GM12878 (cell line): ENCODE results near the gene MAP4K1. TPM values are rescaled to one million over a fixed set of nuclear protein-coding genes. Genes with fewer than 3 reads are reported as not detected.

Source experiments
- CBX3 ChIP-seq: fragments of 200-600 bp; sonication (generic); IDR thresholded peaks from 2 replicates; pipeline ENCODE4 v1.6.1; 2016; ENCODE audit warnings: low read depth, borderline replicate concordance
- EGR1 ChIP-seq, 2 experiments: IDR thresholded peaks; 1 replicate in 1 of 2; 2 replicates in 1 of 2; pipeline ENCODE4 v1.6.1; 2011 to 2012; ENCODE audit warnings: low read depth in 2 of 2, low read length in 2 of 2, borderline replicate concordance in 1 of 2, mild to moderate bottlenecking in 1 of 2, moderate library complexity in 1 of 2
- ETV6 ChIP-seq, 2 experiments: fragments of 450-650 bp in 1 of 2; IDR thresholded peaks in 1 of 2; conservative IDR thresholded peaks in 1 of 2; 2 replicates each; pipeline ENCODE4 v1.6.1; 2014; ENCODE audit warnings: antibody characterized with exemption in 1 of 2, borderline replicate concordance in 1 of 2, low read depth in 1 of 2, mild to moderate bottlenecking in 1 of 2, moderate library complexity in 1 of 2
- KAT2A ChIP-seq: conservative IDR thresholded peaks from 2 replicates; pipeline ENCODE4 v1.6.1; 2011; ENCODE audit warnings: low read depth, low read length; ENCODE audit not compliant: control insufficient read depth
- POLR2A ChIP-seq: IDR thresholded peaks from 2 replicates; pipeline ENCODE4 v1.6.1; 2011; ENCODE audit warnings: low read depth, mild to moderate bottlenecking, low read length
- RCOR1 ChIP-seq: conservative IDR thresholded peaks from 2 replicates; pipeline ENCODE4 v1.6.1; 2012; ENCODE audit warnings: low read depth, low read length, improper control_type of control experiment
- RFX5 ChIP-seq: IDR thresholded peaks from 2 replicates; pipeline ENCODE4 v1.6.1; 2011; ENCODE audit warnings: low read depth, low read length, improper control_type of control experiment
- RUNX3 ChIP-seq: IDR thresholded peaks from 2 replicates; pipeline ENCODE4 v1.6.1; 2012; ENCODE audit warnings: low read length, inconsistent platforms
- SMC3 ChIP-seq: IDR thresholded peaks from 2 replicates; pipeline ENCODE4 v1.6.1; 2011; ENCODE audit warnings: low read length, improper control_type of control experiment, borderline replicate concordance
- SREBF2 ChIP-seq: IDR thresholded peaks from 2 replicates; pipeline ENCODE4 v1.6.1; 2012; ENCODE audit warnings: mild to moderate bottlenecking, low read length
- STAT3 ChIP-seq: IDR thresholded peaks from 2 replicates; pipeline ENCODE4 v1.6.1; 2011; ENCODE audit warnings: low read depth, low read length, improper control_type of control experiment
- ZBTB33 ChIP-seq: fragments of 450-650 bp; IDR thresholded peaks from 2 replicates; pipeline ENCODE4 v1.6.1; 2017; ENCODE audit warnings: mild to moderate bottlenecking
- ZZZ3 ChIP-seq: IDR thresholded peaks from 2 replicates; pipeline ENCODE4 v1.6.1; 2011; ENCODE audit warnings: low read depth; ENCODE audit not compliant: control insufficient read depth, insufficient read length
- polyA plus RNA-seq, 11 experiments: library from polyadenylated mRNA; depleted of rRNA in 4 of 11; unstranded in 6 of 11; stranded (reverse) in 5 of 11; fragments of >200 nt; fragmentation: Nextera tagmentation in 4 of 11; fragmentation: Illumina TruSeq in 1 of 11; extraction: Ambion mirVana in 4 of 11; extraction: Trizol in 1 of 11; gene quantifications; 1 replicate in 1 of 11; 2 replicates in 10 of 11; pipeline versions ENCODE4 v1.2.1 to v1.2.3, GENCODE V29; 2011 to 2016; ENCODE audit warnings: inconsistent platforms in 2 of 11, missing spikeins in 2 of 11, low read depth in 1 of 11
- total RNA-seq, 4 experiments: library from RNA; depleted of rRNA in 3 of 4; stranded (reverse); fragments of >200 nt in 3 of 4; fragmentation: Illumina TruSeq in 1 of 4; extraction: Trizol in 1 of 4; gene quantifications; 2 replicates each; pipeline versions ENCODE4 v1.2.1 to v1.2.3, GENCODE V29; 2013 to 2021
- TF ChIP-seq, protein P1 (sequence below): IDR thresholded peaks from 2 replicates; pipeline ENCODE4 v1.6.1; 2012; ENCODE audit warnings: mild to moderate bottlenecking, low read depth, low read length
- TF ChIP-seq, protein P2 (sequence below): IDR thresholded peaks from 2 replicates; pipeline ENCODE4 v1.6.1; 2011; ENCODE audit warnings: low read depth, mild to moderate bottlenecking, low read length, moderate library complexity, borderline replicate concordance; ENCODE audit errors: extremely low read depth
- TF ChIP-seq, protein P3 (sequence below): IDR thresholded peaks from 2 replicates; pipeline ENCODE4 v1.6.1; 2011; ENCODE audit warnings: borderline replicate concordance, low read depth, mild to moderate bottlenecking, moderate library complexity, low read length; ENCODE audit not compliant: insufficient read depth, poor library complexity, severe bottlenecking
- TF ChIP-seq, protein P4 (sequence below): fragments of 450-650 bp; IDR thresholded peaks from 2 replicates; pipeline ENCODE4 v1.6.1; 2017; ENCODE audit warnings: mild to moderate bottlenecking, moderate library complexity

The MAP4K1 gene
- total and polyA plus RNA-seq, 10 of the 15 experiments (the other 5 are each of a cell fraction or from before 2014, with no cell fraction given), result 39.2 to 306 (median 140) TPM

- TF ChIP-seq CBX3 (no peak), ZBTB33 (no peak), KAT2A (no peak), RFX5 (no peak), SREBF2 (no peak), POLR2A (peak; percentile 82), STAT3 (no peak), ZZZ3 (no peak), EGR1 (IDR thresholded peaks at IDR 0.05; ENCODE audit: borderline replicate concordance in 1 of 2, low read depth in 2 of 2, low read length in 2 of 2) (peak in 1 of 2 experiments; percentile 33; a peak in 1 of 3 replicates), ETV6 (conservative IDR thresholded peaks at IDR 0.05 in 1 of 2, IDR thresholded peaks at IDR 0.05 in 1 of 2; ENCODE audit: borderline replicate concordance in 1 of 2, low read depth in 1 of 2) (peak in 1 of 2 experiments; percentile 24; a peak in 1 of 4 replicates), RCOR1 (no peak), RUNX3 (peak; percentile 43; the same call in 1 of the 2 replicates), SMC3 (no peak; the same call in 1 of the 2 replicates)
- TF ChIP-seq, protein P1, sequence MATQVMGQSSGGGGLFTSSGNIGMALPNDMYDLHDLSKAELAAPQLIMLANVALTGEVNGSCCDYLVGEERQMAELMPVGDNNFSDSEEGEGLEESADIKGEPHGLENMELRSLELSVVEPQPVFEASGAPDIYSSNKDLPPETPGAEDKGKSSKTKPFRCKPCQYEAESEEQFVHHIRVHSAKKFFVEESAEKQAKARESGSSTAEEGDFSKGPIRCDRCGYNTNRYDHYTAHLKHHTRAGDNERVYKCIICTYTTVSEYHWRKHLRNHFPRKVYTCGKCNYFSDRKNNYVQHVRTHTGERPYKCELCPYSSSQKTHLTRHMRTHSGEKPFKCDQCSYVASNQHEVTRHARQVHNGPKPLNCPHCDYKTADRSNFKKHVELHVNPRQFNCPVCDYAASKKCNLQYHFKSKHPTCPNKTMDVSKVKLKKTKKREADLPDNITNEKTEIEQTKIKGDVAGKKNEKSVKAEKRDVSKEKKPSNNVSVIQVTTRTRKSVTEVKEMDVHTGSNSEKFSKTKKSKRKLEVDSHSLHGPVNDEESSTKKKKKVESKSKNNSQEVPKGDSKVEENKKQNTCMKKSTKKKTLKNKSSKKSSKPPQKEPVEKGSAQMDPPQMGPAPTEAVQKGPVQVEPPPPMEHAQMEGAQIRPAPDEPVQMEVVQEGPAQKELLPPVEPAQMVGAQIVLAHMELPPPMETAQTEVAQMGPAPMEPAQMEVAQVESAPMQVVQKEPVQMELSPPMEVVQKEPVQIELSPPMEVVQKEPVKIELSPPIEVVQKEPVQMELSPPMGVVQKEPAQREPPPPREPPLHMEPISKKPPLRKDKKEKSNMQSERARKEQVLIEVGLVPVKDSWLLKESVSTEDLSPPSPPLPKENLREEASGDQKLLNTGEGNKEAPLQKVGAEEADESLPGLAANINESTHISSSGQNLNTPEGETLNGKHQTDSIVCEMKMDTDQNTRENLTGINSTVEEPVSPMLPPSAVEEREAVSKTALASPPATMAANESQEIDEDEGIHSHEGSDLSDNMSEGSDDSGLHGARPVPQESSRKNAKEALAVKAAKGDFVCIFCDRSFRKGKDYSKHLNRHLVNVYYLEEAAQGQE, result no peak
- TF ChIP-seq, protein P2, sequence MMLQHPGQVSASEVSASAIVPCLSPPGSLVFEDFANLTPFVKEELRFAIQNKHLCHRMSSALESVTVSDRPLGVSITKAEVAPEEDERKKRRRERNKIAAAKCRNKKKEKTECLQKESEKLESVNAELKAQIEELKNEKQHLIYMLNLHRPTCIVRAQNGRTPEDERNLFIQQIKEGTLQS, result no peak
- TF ChIP-seq, protein P3, sequence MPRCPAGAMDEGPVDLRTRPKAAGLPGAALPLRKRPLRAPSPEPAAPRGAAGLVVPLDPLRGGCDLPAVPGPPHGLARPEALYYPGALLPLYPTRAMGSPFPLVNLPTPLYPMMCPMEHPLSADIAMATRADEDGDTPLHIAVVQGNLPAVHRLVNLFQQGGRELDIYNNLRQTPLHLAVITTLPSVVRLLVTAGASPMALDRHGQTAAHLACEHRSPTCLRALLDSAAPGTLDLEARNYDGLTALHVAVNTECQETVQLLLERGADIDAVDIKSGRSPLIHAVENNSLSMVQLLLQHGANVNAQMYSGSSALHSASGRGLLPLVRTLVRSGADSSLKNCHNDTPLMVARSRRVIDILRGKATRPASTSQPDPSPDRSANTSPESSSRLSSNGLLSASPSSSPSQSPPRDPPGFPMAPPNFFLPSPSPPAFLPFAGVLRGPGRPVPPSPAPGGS, result peak; percentile 35
- TF ChIP-seq, protein P4, sequence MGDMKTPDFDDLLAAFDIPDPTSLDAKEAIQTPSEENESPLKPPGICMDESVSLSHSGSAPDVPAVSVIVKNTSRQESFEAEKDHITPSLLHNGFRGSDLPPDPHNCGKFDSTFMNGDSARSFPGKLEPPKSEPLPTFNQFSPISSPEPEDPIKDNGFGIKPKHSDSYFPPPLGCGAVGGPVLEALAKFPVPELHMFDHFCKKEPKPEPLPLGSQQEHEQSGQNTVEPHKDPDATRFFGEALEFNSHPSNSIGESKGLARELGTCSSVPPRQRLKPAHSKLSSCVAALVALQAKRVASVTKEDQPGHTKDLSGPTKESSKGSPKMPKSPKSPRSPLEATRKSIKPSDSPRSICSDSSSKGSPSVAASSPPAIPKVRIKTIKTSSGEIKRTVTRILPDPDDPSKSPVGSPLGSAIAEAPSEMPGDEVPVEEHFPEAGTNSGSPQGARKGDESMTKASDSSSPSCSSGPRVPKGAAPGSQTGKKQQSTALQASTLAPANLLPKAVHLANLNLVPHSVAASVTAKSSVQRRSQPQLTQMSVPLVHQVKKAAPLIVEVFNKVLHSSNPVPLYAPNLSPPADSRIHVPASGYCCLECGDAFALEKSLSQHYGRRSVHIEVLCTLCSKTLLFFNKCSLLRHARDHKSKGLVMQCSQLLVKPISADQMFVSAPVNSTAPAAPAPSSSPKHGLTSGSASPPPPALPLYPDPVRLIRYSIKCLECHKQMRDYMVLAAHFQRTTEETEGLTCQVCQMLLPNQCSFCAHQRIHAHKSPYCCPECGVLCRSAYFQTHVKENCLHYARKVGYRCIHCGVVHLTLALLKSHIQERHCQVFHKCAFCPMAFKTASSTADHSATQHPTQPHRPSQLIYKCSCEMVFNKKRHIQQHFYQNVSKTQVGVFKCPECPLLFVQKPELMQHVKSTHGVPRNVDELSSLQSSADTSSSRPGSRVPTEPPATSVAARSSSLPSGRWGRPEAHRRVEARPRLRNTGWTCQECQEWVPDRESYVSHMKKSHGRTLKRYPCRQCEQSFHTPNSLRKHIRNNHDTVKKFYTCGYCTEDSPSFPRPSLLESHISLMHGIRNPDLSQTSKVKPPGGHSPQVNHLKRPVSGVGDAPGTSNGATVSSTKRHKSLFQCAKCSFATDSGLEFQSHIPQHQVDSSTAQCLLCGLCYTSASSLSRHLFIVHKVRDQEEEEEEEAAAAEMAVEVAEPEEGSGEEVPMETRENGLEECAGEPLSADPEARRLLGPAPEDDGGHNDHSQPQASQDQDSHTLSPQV, result no peak
These were observed at the start of gene MAP4K1 (continued) for GRCh38 chr19:38617764-38618589.
